GM18517 (cell line): ENCODE results near the gene HDLBP.

ENCODE experiments used
- ATAC-seq: cut with Tn5 transposase; IDR thresholded peaks from one replicate; pipeline ENCODE4 v1.9.1; 2021; ENCODE audit warnings: mild to moderate bottlenecking, moderate library complexity; ENCODE audit not compliant: unreplicated experiment

Gene HDLBP

GRCh38 chr2:241177526-241178334 is 137.7 kb downstream of the HDLBP start:
- ATAC-seq, result no peak
